Renal pelvis (tissue), 12 donors: ENCODE data around the gene RPL13. TPM values are rescaled to one million over a fixed set of nuclear protein-coding genes. Genes with fewer than 3 reads are reported as not detected.
A peak's percentile ranks its signal among the peaks of the same experiment; 100 is the strongest.

Experiments used
- DNase-seq: peaks from one replicate; pipeline ENCODE4 v3.0.0-alpha.2; 2013
- long read RNA-seq, 16 experiments: transcript quantifications; one replicate each; lab custom pipeline, GENCODE V29; 2026
- polyA plus RNA-seq, 3 donors: library from polyadenylated mRNA; unstranded; fragments of 120-200 nt; gene quantifications; one replicate each; pipeline ENCODE4 v1.2.1, GENCODE V29; 2013; ENCODE audit not compliant: insufficient read length in 3 of 3

The RPL13 gene
- polyA plus RNA-seq, result 1,000 to 10,000 TPM; 2,112 to 2,734 (median 2,679) TPM
- long read RNA-seq, donor 1, full-length matches to known transcripts, result 2,565 of 2,819 reads
- long read RNA-seq, donor 1, partial matches to known transcripts, result 193 of 2,819 reads
- long read RNA-seq, donor 1, other reads (novel, unspliced or antisense), result 61 of 2,819 reads
- long read RNA-seq, donor 2, full-length matches to known transcripts, result 2,687 of 2,938 reads
- long read RNA-seq, donor 2, partial matches to known transcripts, result 187 of 2,938 reads
- long read RNA-seq, donor 2, other reads (novel, unspliced or antisense), result 64 of 2,938 reads
- long read RNA-seq, donor 3, full-length matches to known transcripts, result 2,198 of 2,493 reads
- long read RNA-seq, donor 3, partial matches to known transcripts, result 240 of 2,493 reads
- long read RNA-seq, donor 3, other reads (novel, unspliced or antisense), result 55 of 2,493 reads
- long read RNA-seq, donor 4, full-length matches to known transcripts, result 2,895 of 3,252 reads
- long read RNA-seq, donor 4, partial matches to known transcripts, result 279 of 3,252 reads
- long read RNA-seq, donor 4, other reads (novel, unspliced or antisense), result 78 of 3,252 reads
- long read RNA-seq, donor 5, full-length matches to known transcripts, result 1,506 of 1,678 reads
- long read RNA-seq, donor 5, partial matches to known transcripts, result 172 of 1,678 reads
- long read RNA-seq, donor 5, other reads (novel, unspliced or antisense), result 0 of 1,678 reads
- long read RNA-seq, donor 6, full-length matches to known transcripts, result 2,016 of 2,203 reads
- long read RNA-seq, donor 6, partial matches to known transcripts, result 158 of 2,203 reads
- long read RNA-seq, donor 6, other reads (novel, unspliced or antisense), result 29 of 2,203 reads
- long read RNA-seq, donor 7, full-length matches to known transcripts, result 2,543 of 3,298 reads
- long read RNA-seq, donor 7, partial matches to known transcripts, result 684 of 3,298 reads
- long read RNA-seq, donor 7, other reads (novel, unspliced or antisense), result 71 of 3,298 reads
- long read RNA-seq, donor 8, full-length matches to known transcripts, result 1,180 of 1,339 reads
- long read RNA-seq, donor 8, partial matches to known transcripts, result 132 of 1,339 reads
- long read RNA-seq, donor 8, other reads (novel, unspliced or antisense), result 27 of 1,339 reads
- long read RNA-seq, donor 9, full-length matches to known transcripts, result 2,918 of 3,349 reads
- long read RNA-seq, donor 9, partial matches to known transcripts, result 365 of 3,349 reads
- long read RNA-seq, donor 9, other reads (novel, unspliced or antisense), result 66 of 3,349 reads
- long read RNA-seq, donor 10, full-length matches to known transcripts, result 2,331 of 2,600 reads
- long read RNA-seq, donor 10, partial matches to known transcripts, result 220 of 2,600 reads
- long read RNA-seq, donor 10, other reads (novel, unspliced or antisense), result 49 of 2,600 reads
- long read RNA-seq, donor 11, full-length matches to known transcripts, result 1,589 of 1,922 reads
- long read RNA-seq, donor 11, partial matches to known transcripts, result 299 of 1,922 reads
- long read RNA-seq, donor 11, other reads (novel, unspliced or antisense), result 34 of 1,922 reads
- long read RNA-seq, donor 12, full-length matches to known transcripts, result 3,255 of 3,555 reads
- long read RNA-seq, donor 12, partial matches to known transcripts, result 219 of 3,555 reads
- long read RNA-seq, donor 12, other reads (novel, unspliced or antisense), result 81 of 3,555 reads
- long read RNA-seq, donor 13, full-length matches to known transcripts, result 1,218 of 1,509 reads
- long read RNA-seq, donor 13, partial matches to known transcripts, result 272 of 1,509 reads
- long read RNA-seq, donor 13, other reads (novel, unspliced or antisense), result 19 of 1,509 reads
- long read RNA-seq, donor 14, result 0 reads
- long read RNA-seq, donor 15, result 0 reads
- long read RNA-seq, donor 16, full-length matches to known transcripts, result 2,700 of 3,117 reads
- long read RNA-seq, donor 16, partial matches to known transcripts, result 347 of 3,117 reads
- long read RNA-seq, donor 16, other reads (novel, unspliced or antisense), result 70 of 3,117 reads

- DNase-seq, result peak; percentile 96
Measured at GRCh38 chr16:89560378-89561141, at the start of gene RPL13. TSS of gene RPL13 (plus strand) at chr16:89560682. CDS start at chr16:89560960, 278 bp downstream.

- no peak for DNase-seq
Measured at GRCh38 chr16:89511374-89511773, 49.1 kb upstream of the RPL13 start.

GRCh38 chr16:89512453-89512852 is 48.0 kb upstream of the RPL13 start:
- no peak for DNase-seq

GRCh38 chr16:89517128-89517527 is 43.4 kb upstream of the RPL13 start:
- DNase-seq, result no peak

- DNase-seq, result no peak
Measured at GRCh38 chr16:89519881-89520280, 40.6 kb upstream of the RPL13 start.

GRCh38 chr16:89522287-89522686 is 38.2 kb upstream of the RPL13 start:
- no peak for DNase-seq

- DNase-seq, result no peak
Measured at GRCh38 chr16:89523680-89524344, 36.7 kb upstream of the RPL13 start.

GRCh38 chr16:89525146-89525913 is 35.2 kb upstream of the RPL13 start:
- no peak for DNase-seq

GRCh38 chr16:89529097-89529496 is 31.4 kb upstream of the RPL13 start:
- DNase-seq, result no peak

- no peak for DNase-seq
Measured at GRCh38 chr16:89530401-89531381, 29.8 kb upstream of the RPL13 start.

- no peak for DNase-seq
Measured at GRCh38 chr16:89531821-89532526, 28.5 kb upstream of the RPL13 start.

GRCh38 chr16:89534252-89534756 is 26.2 kb upstream of the RPL13 start:
- DNase-seq, result no peak

GRCh38 chr16:89536371-89536770 is 24.1 kb upstream of the RPL13 start:
- DNase-seq, result no peak

GRCh38 chr16:89536886-89537548 is 23.5 kb upstream of the RPL13 start:
- no peak for DNase-seq

GRCh38 chr16:89537549-89537925 is 22.9 kb upstream of the RPL13 start:
- no peak for DNase-seq
